Retinal pigment epithelial cell (primary cell): ENCODE measurements around the gene NEUROD2.

Source experiments
- DNase-seq: peaks from one replicate; pipeline ENCODE4 v3.0.0-alpha.2; 2010; ENCODE audit warnings: low read depth
- H3K4me3 ChIP-seq: 2 replicates; pipeline ENCODE4 v1.5.1; 2011; ENCODE audit warnings: mild to moderate bottlenecking, low read length, control low read depth, moderate library complexity
- CTCF ChIP-seq: conservative IDR thresholded peaks from 2 replicates; pipeline ENCODE4 v1.5.1; 2011; ENCODE audit warnings: low read depth, low read length, control low read depth, inconsistent platforms

NEUROD2 gene

GRCh38 chr17:39607851-39608130 lies at the start of gene NEUROD2:
Gene NEUROD2, minus strand, starts transcription at chr17:39607920. Its CDS starts 1,321 bp downstream, at chr17:39606599.
- no peak for TF ChIP-seq CTCF
- no peak for DNase-seq
- H3K4me3 ChIP-seq, result no peak within 1 kb of the TSS

- no peak for DNase-seq
- TF ChIP-seq CTCF, result no peak
- no peak overlapping the region for H3K4me3 ChIP-seq
Observed at GRCh38 chr17:39655105-39655504, 47.4 kb upstream of the NEUROD2 start.

- H3K4me3 ChIP-seq, result no peak overlapping the region
- peak; percentile 94 for TF ChIP-seq CTCF
- no peak for DNase-seq
Observed at GRCh38 chr17:39653662-39654331, 46.1 kb upstream of the NEUROD2 start.

GRCh38 chr17:39653316-39653661 lies 45.6 kb upstream of the NEUROD2 start:
- TF ChIP-seq CTCF, result no peak
- no peak for DNase-seq

GRCh38 chr17:39652587-39653315 lies 45.0 kb upstream of the NEUROD2 start:
- no peak for DNase-seq

More at GRCh38 chr17:39653316-39653661, 45.6 kb upstream of the NEUROD2 start:
- no peak overlapping the region for H3K4me3 ChIP-seq

GRCh38 chr17:39651923-39652586 lies 44.3 kb upstream of the NEUROD2 start:
- no peak for DNase-seq
- TF ChIP-seq CTCF, result no peak
- H3K4me3 ChIP-seq, result no peak overlapping the region

More at GRCh38 chr17:39652587-39653315, 45.0 kb upstream of the NEUROD2 start:
- no peak overlapping the region for H3K4me3 ChIP-seq
- no peak for TF ChIP-seq CTCF

GRCh38 chr17:39650121-39650579 lies 42.4 kb upstream of the NEUROD2 start:
- DNase-seq, result no peak
- H3K4me3 ChIP-seq, result no peak overlapping the region
- no peak for TF ChIP-seq CTCF
